ENCODE data around the gene ZNF345.

DNA sequence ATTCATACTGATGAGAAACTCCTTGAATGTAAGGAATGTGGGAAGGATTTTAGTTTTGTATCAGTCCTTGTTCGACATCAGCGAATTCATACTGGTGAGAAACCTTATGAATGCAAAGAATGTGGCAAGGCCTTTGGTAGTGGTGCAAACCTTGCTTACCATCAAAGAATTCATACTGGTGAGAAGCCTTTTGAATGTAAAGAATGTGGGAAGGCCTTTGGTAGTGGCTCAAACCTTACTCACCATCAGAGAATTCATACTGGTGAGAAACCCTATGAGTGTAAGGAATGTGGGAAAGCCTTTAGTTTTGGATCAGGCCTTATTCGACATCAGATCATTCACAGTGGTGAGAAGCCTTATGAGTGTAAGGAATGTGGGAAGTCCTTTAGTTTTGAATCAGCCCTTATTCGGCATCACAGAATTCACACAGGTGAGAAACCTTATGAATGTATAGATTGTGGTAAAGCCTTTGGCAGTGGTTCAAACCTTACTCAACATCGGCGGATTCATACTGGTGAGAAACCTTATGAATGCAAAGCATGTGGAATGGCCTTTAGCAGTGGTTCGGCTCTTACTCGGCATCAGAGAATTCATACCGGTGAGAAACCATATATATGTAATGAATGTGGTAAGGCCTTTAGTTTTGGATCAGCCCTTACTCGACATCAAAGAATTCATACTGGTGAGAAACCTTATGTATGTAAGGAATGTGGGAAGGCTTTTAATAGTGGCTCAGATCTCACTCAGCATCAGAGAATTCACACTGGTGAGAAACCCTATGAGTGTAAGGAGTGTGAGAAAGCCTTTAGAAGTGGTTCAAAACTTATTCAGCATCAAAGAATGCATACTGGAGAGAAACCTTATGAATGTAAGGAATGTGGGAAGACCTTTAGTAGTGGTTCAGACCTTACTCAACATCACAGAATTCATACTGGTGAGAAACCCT, 26.6 kb downstream of the ZNF345 start:
- TF ChIP-seq SMC3 (IDR thresholded peaks at IDR 0.05; ENCODE audit: low read depth, low read length): no peak
- TF ChIP-seq, protein P1, sequence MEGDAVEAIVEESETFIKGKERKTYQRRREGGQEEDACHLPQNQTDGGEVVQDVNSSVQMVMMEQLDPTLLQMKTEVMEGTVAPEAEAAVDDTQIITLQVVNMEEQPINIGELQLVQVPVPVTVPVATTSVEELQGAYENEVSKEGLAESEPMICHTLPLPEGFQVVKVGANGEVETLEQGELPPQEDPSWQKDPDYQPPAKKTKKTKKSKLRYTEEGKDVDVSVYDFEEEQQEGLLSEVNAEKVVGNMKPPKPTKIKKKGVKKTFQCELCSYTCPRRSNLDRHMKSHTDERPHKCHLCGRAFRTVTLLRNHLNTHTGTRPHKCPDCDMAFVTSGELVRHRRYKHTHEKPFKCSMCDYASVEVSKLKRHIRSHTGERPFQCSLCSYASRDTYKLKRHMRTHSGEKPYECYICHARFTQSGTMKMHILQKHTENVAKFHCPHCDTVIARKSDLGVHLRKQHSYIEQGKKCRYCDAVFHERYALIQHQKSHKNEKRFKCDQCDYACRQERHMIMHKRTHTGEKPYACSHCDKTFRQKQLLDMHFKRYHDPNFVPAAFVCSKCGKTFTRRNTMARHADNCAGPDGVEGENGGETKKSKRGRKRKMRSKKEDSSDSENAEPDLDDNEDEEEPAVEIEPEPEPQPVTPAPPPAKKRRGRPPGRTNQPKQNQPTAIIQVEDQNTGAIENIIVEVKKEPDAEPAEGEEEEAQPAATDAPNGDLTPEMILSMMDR (conservative IDR thresholded peaks at IDR 0.05; ENCODE audit: low read depth, low read length): no peak
- TF ChIP-seq RAD21 (IDR thresholded peaks at IDR 0.05; ENCODE audit: low read length): no peak
- no peak for TF ChIP-seq MAFK (IDR thresholded peaks at IDR 0.05; ENCODE audit: low read depth, low read length)
- no peak for TF ChIP-seq POLR2A (IDR thresholded peaks at IDR 0.05; ENCODE audit: low read depth, low read length)
- no peak for TF ChIP-seq CHD1 (IDR thresholded peaks at IDR 0.05; ENCODE audit: low read depth, low read length)
- no peak for TF ChIP-seq BHLHE40 (IDR thresholded peaks at IDR 0.05; ENCODE audit: low read depth, low read length)
- TF ChIP-seq CEBPB (IDR thresholded peaks at IDR 0.05; ENCODE audit: low read depth, low read length): no peak
- TF ChIP-seq NFE2L2 (IDR thresholded peaks at IDR 0.05; ENCODE audit: low read depth, low read length): no peak
